ENCODE results near the gene ATXN7. TPM values are rescaled to one million over a fixed set of nuclear protein-coding genes. Genes with fewer than 3 reads are reported as not detected.

The ATXN7 gene
- total RNA-seq, 2 experiments from 2014 or later: 35.6 to 40.5 TPM

DNA sequence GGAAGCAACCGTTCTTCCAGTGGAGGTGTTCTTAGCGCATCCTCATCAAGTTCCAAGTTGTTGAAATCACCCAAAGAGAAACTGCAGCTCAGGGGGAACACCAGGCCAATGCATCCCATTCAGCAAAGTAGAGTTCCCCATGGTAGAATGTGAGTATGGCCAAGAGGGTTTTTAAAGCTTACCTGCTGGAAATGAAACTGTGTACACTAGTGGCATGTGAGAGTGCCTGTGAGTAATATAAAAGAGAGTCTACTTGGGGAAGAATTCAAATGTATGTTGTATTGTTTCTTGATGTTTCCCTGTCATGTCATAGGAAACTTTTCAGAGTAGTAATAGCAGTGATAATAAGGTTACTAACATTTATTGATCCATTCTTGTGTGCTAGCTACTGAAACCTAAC is 116.4 kb downstream of the ATXN7 start:
- H3K9me3 Mint-ChIP-seq (ENCODE audit: insufficient read depth): no peaks in the 10 kb centered on the region
- H3K36me3 Mint-ChIP-seq (ENCODE audit: low read depth): peaks cover 56% of the 10 kb centered on the region
- DNase-seq: no peak
- ChIA-PET CTCF (interaction anchor here (0.9 to 10.1 kb wide), 6 partner anchors 13 to 109 kb away, joined by 3 to 220 read pairs (median 6); partner anchors contain the start of gene PSMD6), POLR2A (interaction anchor here (0.7 to 4.8 kb wide), 2 partner anchors 12 to 23 kb away, joined by 3 to 55 read pairs; no protein-coding TSS in a partner anchor)
- ATAC-seq: no peak
- H3K27ac Mint-ChIP-seq: peak overlapping the region; percentile 84
- peak overlapping the region; percentile 65 for H3K4me3 Mint-ChIP-seq
- H3K4me1 Mint-ChIP-seq (ENCODE audit: low read depth): peaks cover 73% of the 10 kb centered on the region
- H3K27me3 Mint-ChIP-seq (ENCODE audit: low read depth): no peaks in the 10 kb centered on the region

DNA sequence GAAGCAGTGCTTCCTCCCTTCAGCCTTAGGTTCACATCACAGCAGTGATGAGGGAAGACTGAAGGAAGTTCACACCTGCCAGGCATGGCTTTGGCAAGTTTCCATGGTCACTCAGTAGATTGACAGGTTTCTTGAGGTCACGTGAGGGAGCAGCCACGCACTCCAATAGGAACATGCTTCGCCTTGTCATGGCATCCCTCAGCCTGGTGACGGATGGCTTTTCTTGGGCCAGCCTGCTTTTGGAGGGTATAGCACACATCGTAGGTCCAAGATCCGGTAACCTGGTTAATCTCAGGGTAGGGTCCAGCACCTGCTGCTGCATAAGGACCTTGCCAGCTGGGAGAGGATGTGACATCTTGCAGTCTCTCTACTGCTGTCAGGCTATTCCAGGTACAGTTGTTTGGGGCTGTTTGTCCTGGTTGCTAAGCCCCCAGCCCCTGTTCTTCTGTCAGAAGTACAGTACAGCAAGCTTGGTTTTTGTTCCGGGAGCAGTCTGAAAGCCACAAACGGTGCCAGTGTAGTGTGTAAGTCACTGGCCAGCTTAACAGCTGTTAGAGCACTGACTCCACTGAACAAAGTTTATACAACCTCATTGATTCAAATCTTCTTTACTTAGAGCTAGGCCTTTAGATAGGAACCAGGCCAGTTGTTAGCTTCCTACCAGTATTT is 117.3 kb downstream of the ATXN7 start:
- Mint-ChIP-seq H3K36me3 (ENCODE audit: low read depth) (peaks cover 61% of the 10 kb centered on the region), H3K4me3 (no peak overlapping the region), H3K4me1 (ENCODE audit: low read depth) (peaks cover 72% of the 10 kb centered on the region), H3K27me3 (ENCODE audit: low read depth) (no peaks in the 10 kb centered on the region), H3K9me3 (ENCODE audit: insufficient read depth) (no peaks in the 10 kb centered on the region), H3K27ac (no peak overlapping the region)
- ChIA-PET CTCF (interaction anchor here (1.3 to 10.1 kb wide), 2 partner anchors 12 to 17 kb away, joined by 11 to 220 read pairs; no protein-coding TSS in a partner anchor), POLR2A (no interaction called here)
- ATAC-seq (no peak), DNase-seq (no peak)

DNA sequence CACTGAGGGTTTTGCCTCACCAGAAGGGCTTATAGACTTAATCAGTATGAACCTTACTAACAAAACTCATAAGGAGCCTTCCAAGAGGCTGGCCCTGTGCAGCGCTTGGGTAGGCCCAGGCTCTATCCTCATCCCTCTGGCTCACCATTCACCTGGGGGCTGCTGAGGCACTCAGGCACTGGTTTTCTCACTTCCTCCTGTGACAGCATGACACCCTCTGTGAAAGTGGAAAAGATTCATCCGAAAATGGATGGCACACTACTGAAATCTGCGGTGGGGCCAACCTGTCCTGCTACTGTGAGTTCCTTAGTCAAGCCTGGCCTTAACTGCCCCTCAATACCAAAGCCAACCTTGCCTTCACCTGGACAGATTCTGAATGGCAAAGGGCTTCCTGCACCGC is 118.3 kb downstream of the ATXN7 start:
- H3K4me3 Mint-ChIP-seq: no peak overlapping the region
- H3K9me3 Mint-ChIP-seq (ENCODE audit: insufficient read depth): no peaks in the 10 kb centered on the region
- H3K27ac Mint-ChIP-seq: no peak overlapping the region
- DNase-seq (no peak), ATAC-seq (no peak)
- peaks cover 64% of the 10 kb centered on the region for H3K36me3 Mint-ChIP-seq (ENCODE audit: low read depth)
- H3K27me3 Mint-ChIP-seq (ENCODE audit: low read depth): no peaks in the 10 kb centered on the region
- peaks cover 62% of the 10 kb centered on the region for H3K4me1 Mint-ChIP-seq (ENCODE audit: low read depth)
- ChIA-PET CTCF (interaction anchor here (0.8 to 4.7 kb wide), 7 partner anchors 10 to 41 kb away, joined by 3 to 31 read pairs (median 4); partner anchors contain the start of gene PSMD6), POLR2A (no interaction called here)

DNA sequence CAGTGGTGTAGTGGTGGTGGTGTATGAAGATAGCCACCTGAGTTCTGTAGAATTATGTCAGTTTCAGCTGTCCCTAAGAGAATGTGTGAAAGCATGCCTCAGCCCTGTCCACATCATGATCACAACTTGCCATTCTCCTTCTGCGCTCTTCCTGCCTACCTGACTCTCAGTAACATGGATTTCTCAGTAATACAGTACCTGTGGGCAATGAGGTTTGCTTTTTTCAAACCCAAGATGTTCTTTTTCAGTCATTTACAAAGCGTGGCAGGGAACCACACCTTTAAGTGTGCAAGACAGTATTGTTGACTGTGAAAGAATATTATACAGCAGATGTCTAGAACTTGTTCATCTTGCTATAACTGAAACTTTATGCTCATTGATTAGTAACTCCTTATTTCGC is 120.7 kb downstream of the ATXN7 start:
- ChIA-PET CTCF (interaction anchor here (1.2 to 4.7 kb wide), 2 partner anchors 9 to 24 kb away, joined by 4 to 31 read pairs; no protein-coding TSS in a partner anchor), POLR2A (no interaction called here)
- ATAC-seq: peak; percentile 40

DNA sequence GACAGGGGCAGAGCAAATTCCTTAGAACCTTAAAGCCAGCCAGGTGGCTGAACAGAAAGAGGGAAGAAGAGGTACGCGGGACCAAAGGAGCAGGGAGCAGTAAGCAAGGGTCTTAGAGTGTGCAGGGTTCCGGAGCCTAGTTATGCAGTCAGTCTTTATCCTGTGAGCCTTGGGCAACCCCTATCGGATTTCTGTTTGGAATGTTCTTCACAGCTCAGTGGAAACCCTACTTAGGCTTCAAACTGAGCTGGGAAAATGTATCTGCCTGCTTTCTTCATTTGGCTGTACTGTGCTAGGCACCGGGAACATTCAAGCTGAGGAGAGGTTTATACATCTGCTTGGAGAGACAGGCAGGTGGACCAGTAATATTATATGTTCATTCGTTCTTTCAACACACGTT is 122.5 kb downstream of the ATXN7 start:
- ChIA-PET POLR2A (no interaction called here), CTCF (interaction anchor here (0.7 to 4.7 kb wide), 3 partner anchors 8 to 19 kb away, joined by 3 to 31 read pairs (median 3); no protein-coding TSS in a partner anchor)
- peaks cover 44% of the 10 kb centered on the region for H3K4me1 Mint-ChIP-seq (ENCODE audit: low read depth)

More for the DNA sequence above, 120.7 kb downstream of the ATXN7 start:
- Mint-ChIP-seq H3K4me3 (no peak overlapping the region), H3K4me1 (ENCODE audit: low read depth) (peaks cover 57% of the 10 kb centered on the region), H3K9me3 (ENCODE audit: insufficient read depth) (no peaks in the 10 kb centered on the region), H3K27me3 (ENCODE audit: low read depth) (no peaks in the 10 kb centered on the region), H3K36me3 (ENCODE audit: low read depth) (peaks cover 81% of the 10 kb centered on the region), H3K27ac (peak overlapping the region; percentile 67)
- DNase-seq: no peak

DNA sequence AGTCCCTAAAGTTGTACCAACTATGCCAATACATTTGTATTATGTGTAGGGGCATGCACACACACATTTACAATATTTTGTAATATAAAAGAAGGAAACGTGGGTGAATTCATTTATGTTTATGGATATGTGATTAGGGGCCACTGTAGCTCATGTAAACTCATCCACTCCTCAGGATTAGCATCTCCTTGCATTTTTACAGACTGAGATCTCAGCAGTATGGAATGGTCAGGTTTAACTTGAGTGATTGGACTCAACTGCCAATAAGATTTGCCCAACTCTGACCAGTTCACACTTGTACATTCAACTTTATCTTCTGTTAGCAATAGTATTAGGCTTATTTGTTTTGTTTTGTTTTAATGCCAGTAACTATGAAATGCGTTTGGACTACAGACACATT is 123.2 kb downstream of the ATXN7 start:
- H3K9me3 Mint-ChIP-seq (ENCODE audit: insufficient read depth): no peaks in the 10 kb centered on the region
- ATAC-seq: no peak
- POLR2A ChIA-PET: no interaction called here
- H3K27me3 Mint-ChIP-seq (ENCODE audit: low read depth): no peaks in the 10 kb centered on the region
- H3K36me3 Mint-ChIP-seq (ENCODE audit: low read depth): peaks cover 77% of the 10 kb centered on the region
- CTCF ChIA-PET: interaction anchor here (0.7 to 4.7 kb wide), 3 partner anchors 7 to 19 kb away, joined by 3 to 31 read pairs (median 3); no protein-coding TSS in a partner anchor
- H3K4me1 Mint-ChIP-seq (ENCODE audit: low read depth): peaks cover 44% of the 10 kb centered on the region
- H3K4me3 Mint-ChIP-seq: no peak overlapping the region
- H3K27ac Mint-ChIP-seq: peak overlapping the region; percentile 50
- no peak for DNase-seq

More for the DNA sequence above, 122.5 kb downstream of the ATXN7 start:
- Mint-ChIP-seq H3K27me3 (ENCODE audit: low read depth) (no peaks in the 10 kb centered on the region), H3K9me3 (ENCODE audit: insufficient read depth) (no peaks in the 10 kb centered on the region), H3K4me3 (no peak overlapping the region), H3K27ac (no peak overlapping the region), H3K36me3 (ENCODE audit: low read depth) (peaks cover 80% of the 10 kb centered on the region)
- DNase-seq (no peak), ATAC-seq (no peak)

DNA sequence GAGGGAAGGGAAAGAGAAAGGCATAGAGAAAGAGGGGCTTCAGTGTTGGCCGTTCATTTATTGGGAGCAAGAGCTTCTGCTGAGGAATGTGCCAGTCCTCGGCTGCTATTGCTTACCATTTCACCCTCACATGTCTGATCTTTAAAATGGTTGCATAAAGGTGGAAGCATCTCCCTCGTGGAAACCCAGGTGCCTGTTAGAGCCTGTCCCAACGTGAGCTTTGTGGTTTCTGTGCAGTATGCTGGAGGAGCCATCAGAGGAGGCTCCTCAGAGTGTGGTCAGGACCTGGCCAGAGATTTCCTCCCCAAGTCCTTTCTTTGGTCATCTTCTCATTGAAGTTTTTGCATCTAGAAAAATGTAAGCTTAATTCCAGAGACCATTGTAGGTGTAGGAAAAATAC is 125.3 kb downstream of the ATXN7 start:
- ChIA-PET CTCF (interaction anchor here (1.0 to 7.8 kb wide), 4 partner anchors 10 to 110 kb away, joined by 3 to 143 read pairs (median 4); no protein-coding TSS in a partner anchor), POLR2A (interaction anchor here (0.6 kb wide), 1 partner anchor 21 kb away, joined by 3 read pairs; no protein-coding TSS in a partner anchor)
- Mint-ChIP-seq H3K4me1 (ENCODE audit: low read depth) (peaks cover 41% of the 10 kb centered on the region), H3K9me3 (ENCODE audit: insufficient read depth) (no peaks in the 10 kb centered on the region), H3K27ac (no peak overlapping the region), H3K36me3 (ENCODE audit: low read depth) (peaks cover 79% of the 10 kb centered on the region), H3K4me3 (no peak overlapping the region), H3K27me3 (ENCODE audit: low read depth) (no peaks in the 10 kb centered on the region)
- DNase-seq (no peak), ATAC-seq (no peak)

DNA sequence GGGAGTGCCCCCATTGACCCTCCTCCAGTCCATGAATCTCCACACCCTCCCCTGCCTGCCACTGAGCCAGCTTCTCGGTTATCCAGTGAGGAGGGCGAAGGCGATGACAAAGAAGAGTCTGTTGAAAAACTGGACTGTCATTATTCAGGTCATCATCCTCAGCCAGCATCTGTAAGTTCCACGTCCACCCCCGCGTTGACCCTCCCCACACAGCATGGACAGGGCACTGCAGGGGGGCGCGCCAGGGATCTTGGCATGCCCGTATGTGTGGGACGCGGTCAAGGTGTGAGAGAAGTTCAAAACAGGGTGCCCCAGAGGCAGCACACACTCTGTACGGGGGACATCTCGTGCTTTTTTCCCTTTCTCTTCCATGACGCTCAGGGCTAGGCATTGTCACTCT is 126.5 kb downstream of the ATXN7 start:
- DNase-seq (no peak), ATAC-seq (no peak)
- CTCF ChIA-PET: interaction anchor here (5.5 to 7.8 kb wide), 2 partner anchors 13 to 24 kb away, joined by 84 to 143 read pairs; no protein-coding TSS in a partner anchor
- Mint-ChIP-seq H3K4me3 (no peak overlapping the region), H3K27me3 (ENCODE audit: low read depth) (no peaks in the 10 kb centered on the region), H3K4me1 (ENCODE audit: low read depth) (peaks cover 41% of the 10 kb centered on the region), H3K27ac (peak overlapping the region; percentile 12), H3K9me3 (ENCODE audit: insufficient read depth) (no peaks in the 10 kb centered on the region), H3K36me3 (ENCODE audit: low read depth) (peaks cover 78% of the 10 kb centered on the region)
- POLR2A ChIA-PET: interaction anchor here (1.6 kb wide), 1 partner anchor 22 kb away, joined by 6 read pairs; no protein-coding TSS in a partner anchor

DNA sequence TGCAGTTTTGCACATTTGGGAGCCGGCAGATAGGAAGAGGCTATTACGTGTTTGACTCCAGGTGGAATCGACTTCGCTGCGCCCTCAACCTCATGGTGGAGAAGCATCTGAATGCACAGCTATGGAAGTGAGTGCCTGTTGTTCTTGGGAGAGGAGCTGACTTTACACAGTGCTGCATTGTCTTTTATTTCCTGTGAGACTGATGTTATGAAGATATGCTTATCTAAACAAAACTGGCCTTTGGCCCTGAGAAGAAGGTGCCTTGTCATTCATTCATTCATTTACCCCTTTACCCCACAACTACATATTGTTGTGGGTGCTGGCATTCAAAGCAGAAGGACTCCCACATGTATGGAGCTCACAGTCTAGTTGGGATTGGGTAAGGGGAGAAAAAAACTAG is 127.1 kb downstream of the ATXN7 start:
- ChIA-PET CTCF (interaction anchor here (5.5 to 7.8 kb wide), 2 partner anchors 13 to 24 kb away, joined by 84 to 143 read pairs; no protein-coding TSS in a partner anchor), POLR2A (interaction anchor here (1.6 kb wide), 1 partner anchor 23 kb away, joined by 6 read pairs; no protein-coding TSS in a partner anchor)
- DNase-seq (no peak), ATAC-seq (no peak)
- peaks cover 41% of the 10 kb centered on the region for H3K4me1 Mint-ChIP-seq (ENCODE audit: low read depth)
- no peak overlapping the region for H3K4me3 Mint-ChIP-seq
- H3K36me3 Mint-ChIP-seq (ENCODE audit: low read depth): peaks cover 78% of the 10 kb centered on the region
- H3K27ac Mint-ChIP-seq: no peak overlapping the region
- no peaks in the 10 kb centered on the region for H3K27me3 Mint-ChIP-seq (ENCODE audit: low read depth)
- no peaks in the 10 kb centered on the region for H3K9me3 Mint-ChIP-seq (ENCODE audit: insufficient read depth)

DNA sequence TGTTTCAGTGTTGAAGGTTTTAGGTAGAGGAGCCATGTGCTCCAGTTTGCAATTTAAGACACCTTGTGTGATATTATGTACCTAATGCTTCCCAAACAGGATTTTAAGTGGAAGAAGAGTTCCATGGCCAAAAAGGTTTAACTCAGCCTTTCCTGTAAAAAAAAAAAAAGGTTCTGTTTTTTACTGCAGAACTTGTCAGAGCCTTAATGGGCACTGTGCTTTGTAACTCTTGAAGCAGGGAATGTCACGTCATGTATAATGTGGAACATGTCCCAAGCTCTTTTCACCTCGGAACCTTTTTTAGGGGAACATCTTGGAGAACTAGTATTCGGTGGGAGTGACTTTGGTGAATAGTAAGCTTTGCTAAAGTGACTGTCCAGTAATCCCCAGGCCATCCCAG is 128.0 kb downstream of the ATXN7 start:
- no peaks in the 10 kb centered on the region for H3K27me3 Mint-ChIP-seq (ENCODE audit: low read depth)

DNA sequence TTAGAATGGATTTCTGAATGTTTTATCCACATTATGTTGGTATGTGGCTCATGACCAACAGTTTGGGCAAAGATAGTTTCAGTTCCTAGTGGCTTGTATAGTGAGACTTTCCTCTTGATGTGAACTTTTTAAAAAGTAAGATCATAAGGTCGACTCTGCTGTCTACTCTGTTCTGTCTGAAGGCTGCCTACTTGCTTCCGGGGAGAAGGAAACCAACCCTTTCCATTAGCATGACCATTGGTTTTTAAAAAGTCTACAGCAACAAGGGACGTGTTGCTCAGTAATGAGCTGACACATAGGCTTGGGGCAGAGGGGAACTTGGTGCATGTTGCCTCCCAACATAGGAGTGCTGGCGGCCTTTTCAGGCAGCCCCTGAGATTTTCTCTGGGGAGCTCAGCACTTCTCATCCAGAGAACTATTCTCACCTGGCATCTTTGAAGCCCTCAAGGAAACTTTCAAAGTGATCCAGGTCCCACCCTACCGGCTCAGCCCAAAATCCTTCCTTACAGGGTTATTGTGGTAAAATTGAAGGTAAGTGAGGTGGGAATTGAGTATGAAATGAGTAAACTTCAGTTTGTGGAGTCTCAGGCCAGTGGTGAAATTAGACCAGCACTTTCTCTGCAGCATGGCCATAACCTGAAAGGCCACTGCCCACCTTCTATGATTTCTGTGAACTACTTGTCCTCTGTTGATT is 129.0 kb downstream of the ATXN7 start:
- CTCF ChIA-PET: interaction anchor here (0.6 to 7.8 kb wide), 12 partner anchors 8 to 175 kb away, joined by 3 to 143 read pairs (median 8); no protein-coding TSS in a partner anchor
- no peak overlapping the region for H3K4me3 Mint-ChIP-seq
- no peaks in the 10 kb centered on the region for H3K27me3 Mint-ChIP-seq (ENCODE audit: low read depth)
- POLR2A ChIA-PET: interaction anchor here (1.3 to 1.9 kb wide), 2 partner anchors 24 to 31 kb away, joined by 4 to 5 read pairs; partner anchors contain the start of gene PSMD6
- peak overlapping the region; percentile 50 for H3K27ac Mint-ChIP-seq
- peaks cover 80% of the 10 kb centered on the region for H3K36me3 Mint-ChIP-seq (ENCODE audit: low read depth)
- H3K9me3 Mint-ChIP-seq (ENCODE audit: insufficient read depth): no peaks in the 10 kb centered on the region
- DNase-seq: no peak
- ATAC-seq: no peak
- H3K4me1 Mint-ChIP-seq (ENCODE audit: low read depth): peaks cover 38% of the 10 kb centered on the region

More for the DNA sequence above, 128.0 kb downstream of the ATXN7 start:
- Mint-ChIP-seq H3K4me1 (ENCODE audit: low read depth) (peaks cover 41% of the 10 kb centered on the region), H3K9me3 (ENCODE audit: insufficient read depth) (no peaks in the 10 kb centered on the region), H3K4me3 (no peak overlapping the region), H3K27ac (peak overlapping the region; percentile 71), H3K36me3 (ENCODE audit: low read depth) (peaks cover 81% of the 10 kb centered on the region)
- POLR2A ChIA-PET: no interaction called here
- CTCF ChIA-PET: interaction anchor here (1.0 to 7.8 kb wide), 3 partner anchors 14 to 25 kb away, joined by 3 to 143 read pairs (median 84); no protein-coding TSS in a partner anchor
- ATAC-seq (no peak), DNase-seq (no peak)

Data from activated CD8-positive, alpha-beta T cell treated with anti-CD3 and anti-CD28 coated beads, Interleukin-2, amount 10 ng/mL, durations not matched to agents 7 days and 5 days (primary cell).